SK-N-SH (cell line): ENCODE data around the gene ZMIZ2. TPM values are rescaled to one million over a fixed set of nuclear protein-coding genes. Genes with fewer than 3 reads are reported as not detected.

Experiments used
- CTCF ChIA-PET: fragments of 300-600, 350-600 bp; formaldehyde crosslinking; extraction: SDS; loops from one replicate; lab custom pipeline; 2021; lab: Yijun Ruan, JAX
- POLR2A ChIA-PET: fragments of 350-600 bp; sonication (Branson Sonifier 250); formaldehyde crosslinking; extraction: SDS; loops from one replicate; lab custom pipeline; 2020; ENCODE audit warnings: antibody characterized with exemption, inconsistent platforms; lab: Yijun Ruan, JAX
- DNase-seq: peaks from one replicate; pipeline ENCODE4 v3.0.0; 2012
- H2AFZ ChIP-seq: fragments of 200-600 bp; sonication (generic); 2 replicates; pipeline ENCODE4 v1.8.1; 2016; ENCODE audit warnings: antibody characterized with exemption, mild to moderate bottlenecking, low read depth
- H3F3A ChIP-seq: fragments of 200-600 bp; sonication (generic); replicated peaks from 2 replicates; pipeline ENCODE3; 2016; ENCODE audit warnings: antibody characterized with exemption, mild to moderate bottlenecking; ENCODE audit not compliant: insufficient read depth
- H3K27ac ChIP-seq, 2 experiments: fragments of 200-500 bp in 1 of 2; fragments of 200-600 bp in 1 of 2; sonication (Bioruptor generic) in 1 of 2; sonication (generic), shearing (Covaris generic) in 1 of 2; 2 replicates each; pipeline versions ENCODE4 v1.5.1 to v1.6.1; 2014 to 2016; ENCODE audit warnings: low read depth in 2 of 2, inconsistent platforms in 1 of 2, low read length in 1 of 2, mild to moderate bottlenecking in 1 of 2, mixed read lengths in 1 of 2
- H3K27me3 ChIP-seq: fragments of 200-600 bp; sonication (generic), shearing (Covaris generic); 2 replicates; pipeline ENCODE4 v1.6.1; 2016; ENCODE audit warnings: mixed run types; ENCODE audit not compliant: insufficient read depth
- H3K36me3 ChIP-seq, 2 experiments: fragments of 200-500 bp in 1 of 2; fragments of 200-600 bp in 1 of 2; sonication (Bioruptor generic) in 1 of 2; sonication (generic) in 1 of 2; replicated peaks in 1 of 2; 2 replicates each; pipeline versions ENCODE3 to v1.5.1; 2014 to 2016; ENCODE audit warnings: low read length in 1 of 2, mild to moderate bottlenecking in 1 of 2; ENCODE audit not compliant: insufficient read depth in 2 of 2, control insufficient read depth in 1 of 2
- H3K4me1 ChIP-seq, 2 experiments: fragments of 200-500 bp in 1 of 2; fragments of 200-600 bp in 1 of 2; sonication (Bioruptor generic) in 1 of 2; sonication (generic), shearing (Covaris generic) in 1 of 2; 2 replicates each; pipeline versions ENCODE4 v1.5.1 to v1.6.1; 2014 to 2016; ENCODE audit warnings: low read depth in 1 of 2, low read length in 1 of 2, mixed run types in 1 of 2; ENCODE audit not compliant: insufficient read depth in 2 of 2, control insufficient read depth in 1 of 2
- H3K4me2 ChIP-seq: fragments of 200-600 bp; sonication (generic), shearing (Covaris generic); 2 replicates; pipeline ENCODE4 v1.6.1; 2017; ENCODE audit warnings: mixed run types
- H3K4me3 ChIP-seq, 2 experiments: fragments of 200-500 bp in 1 of 2; fragments of 200-600 bp in 1 of 2; sonication (Bioruptor generic) in 1 of 2; sonication (generic), shearing (Covaris generic) in 1 of 2; 2 replicates each; pipeline versions ENCODE4 v1.5.1 to v1.8.1; 2014 to 2016; ENCODE audit warnings: low read depth in 2 of 2, inconsistent platforms in 1 of 2, low read length in 1 of 2, mild to moderate bottlenecking in 1 of 2, mixed read lengths in 1 of 2, moderate library complexity in 1 of 2
- H3K79me2 ChIP-seq: fragments of 200-600 bp; sonication (generic); 2 replicates; pipeline ENCODE4 v1.8.1; 2017; ENCODE audit warnings: mild to moderate bottlenecking; ENCODE audit not compliant: insufficient read depth
- H3K9ac ChIP-seq: fragments of 200-600 bp; sonication (generic); 2 replicates; pipeline ENCODE4 v1.6.1; 2017; ENCODE audit warnings: mixed run types
- H3K9me2 ChIP-seq: fragments of 200-600 bp; sonication (generic); 2 replicates; pipeline ENCODE4 v1.6.1; 2017; ENCODE audit warnings: mixed run types
- H3K9me3 ChIP-seq: fragments of 200-600 bp; sonication (generic); 2 replicates; pipeline ENCODE4 v1.6.1; 2017; ENCODE audit warnings: mixed run types, mild to moderate bottlenecking, moderate library complexity
- H4K20me1 ChIP-seq: fragments of 200-600 bp; sonication (generic); 2 replicates; pipeline ENCODE4 v1.6.1; 2017; ENCODE audit warnings: mild to moderate bottlenecking, mixed run types; ENCODE audit not compliant: insufficient read depth
- CHD2 ChIP-seq: fragments of 150-350 bp; IDR thresholded peaks from 2 replicates; pipeline ENCODE4 v1.6.1; 2018; ENCODE audit warnings: low read length; ENCODE audit not compliant: partially characterized antibody
- ELF1 ChIP-seq: IDR thresholded peaks from 2 replicates; pipeline ENCODE4 v1.4.0; 2012
- EP300 ChIP-seq, 2 experiments: IDR thresholded peaks; 2 replicates each; pipeline versions ENCODE4 v1.4.0 to v1.6.1; 2012; ENCODE audit warnings: borderline replicate concordance in 1 of 2, low read depth in 1 of 2, low read length in 1 of 2
- EZH2phosphoT487 ChIP-seq: fragments of 200-600 bp; sonication (generic); IDR thresholded peaks from 2 replicates; pipeline ENCODE4 v1.6.1; 2017; ENCODE audit warnings: low read depth, mixed run types, mild to moderate bottlenecking, antibody characterized with exemption, moderate library complexity, borderline replicate concordance
- FOSL2 ChIP-seq: IDR thresholded peaks from 2 replicates; pipeline ENCODE4 v1.4.0; 2012; ENCODE audit warnings: low read depth, mild to moderate bottlenecking, moderate library complexity, borderline replicate concordance
- FOXM1 ChIP-seq: IDR thresholded peaks from 2 replicates; pipeline ENCODE4 v1.4.0; 2012; ENCODE audit warnings: low read depth, mild to moderate bottlenecking
- IRF3 ChIP-seq: fragments of 150-350 bp; IDR thresholded peaks from 2 replicates; pipeline ENCODE4 v1.6.1; 2016; ENCODE audit warnings: mild to moderate bottlenecking, low read depth, low read length
- POLR2AphosphoS5 ChIP-seq: IDR thresholded peaks from 2 replicates; pipeline ENCODE4 v1.6.1; 2012; ENCODE audit warnings: low read depth, low read length
- RAD21 ChIP-seq: IDR thresholded peaks from 2 replicates; pipeline ENCODE4 v1.6.1; 2012; ENCODE audit warnings: mild to moderate bottlenecking, low read length
- RCOR1 ChIP-seq: fragments of 150-350 bp; IDR thresholded peaks from 2 replicates; pipeline ENCODE4 v1.6.1; 2017; ENCODE audit warnings: antibody characterized with exemption, low read length
- RFX5 ChIP-seq: IDR thresholded peaks from 2 replicates; pipeline ENCODE4 v1.6.1; 2012; ENCODE audit warnings: mild to moderate bottlenecking, improper control_type of control experiment, low read length
- USF2 ChIP-seq: fragments of 150-350 bp; IDR thresholded peaks from 2 replicates; pipeline ENCODE4 v1.6.1; 2017; ENCODE audit warnings: antibody characterized with exemption, low read length, low read depth, borderline replicate concordance
- YY1 ChIP-seq: IDR thresholded peaks from 2 replicates; pipeline ENCODE4 v1.4.0; 2012; ENCODE audit warnings: low read depth, mild to moderate bottlenecking
- ZBTB33 ChIP-seq: IDR thresholded peaks from 2 replicates; pipeline ENCODE4 v1.4.0; 2012; ENCODE audit warnings: low read depth, borderline replicate concordance
- WGBS: methylation state at CpG from one replicate; pipeline ENCODE4 v1.1.6; 2017; ENCODE audit warnings: low lambda C conversion rate; 5-methylcytosine and 5-hydroxymethylcytosine counted together
- polyA plus RNA-seq, 3 experiments: library from polyadenylated mRNA; depleted of rRNA; stranded (reverse); fragments of >200 nt; gene quantifications; 2 replicates each; pipeline ENCODE4 v1.2.3, GENCODE V29; 2012

Gene ZMIZ2
- polyA plus RNA-seq, 1 of the 3 experiments (the other 2 are of a cell fraction), result 18.1 TPM

- Histone ChIP-seq H3K27me3 (no peaks in the 10 kb centered on the region), H3K9me3 (no peaks in the 10 kb centered on the region), H3K9ac (no peak overlapping the region), H3K27ac (no peak overlapping the region; a peak in 1 of 4 replicates), H3K36me3 (peaks cover 25 to 55% of the 10 kb centered on the region in 2 experiments), H4K20me1 (no peaks in the 10 kb centered on the region), H3K4me2 (no peak overlapping the region), H3K9me2 (no peaks in the 10 kb centered on the region), H3K79me2 (no peaks in the 10 kb centered on the region), H3F3A (peaks cover 6% of the 10 kb centered on the region), H2AFZ (no peak overlapping the region), H3K4me3 (no peak overlapping the region), H3K4me1 (peaks cover 7 to 34% of the 10 kb centered on the region in 2 experiments; a peak in 2 of 4 replicates)
- POLR2A ChIA-PET, result interaction anchor here (1.4 to 1.6 kb wide), 2 partner anchors 161 to 185 kb away, joined by 3 to 5 read pairs; partner anchors contain the start of genes OGDH and TMED4
- DNase-seq, result peak; percentile 32
- 93% methylated on average over 15 of the region's 19 CpGs for WGBS
- CTCF ChIA-PET, result interaction anchor here (1.0 to 1.8 kb wide), 6 partner anchors 9 to 81 kb away, joined by 3 to 7 read pairs (median 4); no protein-coding TSS in a partner anchor
- TF ChIP-seq USF2 (no peak), YY1 (no peak), POLR2AphosphoS5 (no peak), FOSL2 (no peak), ZBTB33 (no peak), RCOR1 (no peak), CHD2 (no peak), EZH2phosphoT487 (no peak), ELF1 (no peak)
These were observed 18.7 kb downstream of the ZMIZ2 start for GRCh38 chr7:44767134-44767911.

GRCh38 chr7:44767912-44768627 is 19.4 kb downstream of the ZMIZ2 start:
- ChIA-PET POLR2A (interaction anchor here (0.6 to 1.4 kb wide), 4 partner anchors 9 to 186 kb away, joined by 3 to 5 read pairs (median 4); partner anchors contain the start of genes H2AZ2 and TMED4), CTCF (interaction anchor here (1.0 to 1.8 kb wide), 4 partner anchors 10 to 80 kb away, joined by 3 to 7 read pairs (median 4); no protein-coding TSS in a partner anchor)
- no peak overlapping the region for H2AFZ ChIP-seq
- no peaks in the 10 kb centered on the region for H3K27me3 ChIP-seq
- H4K20me1 ChIP-seq, result no peaks in the 10 kb centered on the region
- H3K9ac ChIP-seq, result no peak overlapping the region
- DNase-seq, result peak; percentile 51
- H3K79me2 ChIP-seq, result no peaks in the 10 kb centered on the region
- TF ChIP-seq USF2, result no peak
- TF ChIP-seq RFX5, result no peak
- TF ChIP-seq IRF3, result no peak
- TF ChIP-seq POLR2AphosphoS5, result no peak
- TF ChIP-seq RAD21, result no peak
- no peak for TF ChIP-seq EP300 (IDR thresholded peaks at IDR 0.05; ENCODE audit: borderline replicate concordance in 1 of 2, low read depth in 1 of 2, low read length in 1 of 2)
- no peak for TF ChIP-seq ELF1
- TF ChIP-seq FOXM1, result no peak
- H3K4me2 ChIP-seq, result no peak overlapping the region
- peak overlapping the region in 1 of 2 experiments; percentile 62; a peak in 1 of 4 replicates for H3K27ac ChIP-seq
- no peaks in the 10 kb centered on the region for H3K9me3 ChIP-seq
- H3K4me1 ChIP-seq, result peaks cover 7 to 30% of the 10 kb centered on the region in 2 experiments; a peak in 2 of 4 replicates
- peaks cover 22 to 47% of the 10 kb centered on the region in 2 experiments for H3K36me3 ChIP-seq
- H3F3A ChIP-seq, result peaks cover 6% of the 10 kb centered on the region
- no peaks in the 10 kb centered on the region for H3K9me2 ChIP-seq
- whole genome bisulfite sequencing, result 81% methylated on average over 10 of the region's 12 CpGs
- H3K4me3 ChIP-seq, result no peak overlapping the region
